ENCODE data around the gene DCTN3. TPM values are rescaled to one million over a fixed set of nuclear protein-coding genes. Genes with fewer than 3 reads are reported as not detected.

DCTN3 gene
- total and polyA plus RNA-seq, 2 experiments from 2014 or later = 12.9 to 17.9 TPM

GRCh38 chr9:34612788-34613390 is 7.4 kb downstream of the DCTN3 start:
- H3F3A ChIP-seq (replicated peaks; ENCODE audit: low read depth) = 0 out of 2 replicates have a peak, but pooled peaks cover 3% of the 10 kb centered on the region
- no peak overlapping the region for H3K27ac ChIP-seq (ENCODE audit: low read depth)
- H3K27ac Mint-ChIP-seq = no peak overlapping the region

More at GRCh38 chr9:34612788-34613390, 7.4 kb downstream of the DCTN3 start:
- peaks cover 5% of the 10 kb centered on the region for H3K27me3 ChIP-seq (ENCODE audit: insufficient read depth)
- peak overlapping the region; percentile 86 for H3K4me3 ChIP-seq
- peaks cover 19% of the 10 kb centered on the region for H3K27me3 Mint-ChIP-seq (ENCODE audit: insufficient read depth, low read depth, poor library complexity)
- peak overlapping the region; percentile 93 for H3K4me3 Mint-ChIP-seq
- H3K4me2 ChIP-seq = peak overlapping the region; percentile 94
- peaks cover 7% of the 10 kb centered on the region; the same call in 1 of the 2 replicates for H3K4me1 ChIP-seq (ENCODE audit: insufficient read depth)
- no peaks in the 10 kb centered on the region for H3K79me2 ChIP-seq (replicated peaks; ENCODE audit: insufficient read depth)
- H3K4me1 Mint-ChIP-seq = peaks cover 11% of the 10 kb centered on the region
- TF ChIP-seq NANOG (IDR thresholded peaks at IDR 0.05; ENCODE audit: borderline replicate concordance) (no peak), REST (IDR thresholded peaks at IDR 0.05; ENCODE audit: unreplicated experiment) (no peak), EZH2 (IDR thresholded peaks at IDR 0.05; ENCODE audit: low read depth, unreplicated experiment) (peak; percentile 0), CTCF (conservative IDR thresholded peaks at IDR 0.05; ENCODE audit: low read depth in 2 of 2) (peak; percentile 79 to 87)
- no peaks in the 10 kb centered on the region for H3K9me3 Mint-ChIP-seq
- no peaks in the 10 kb centered on the region for H3K9me2 ChIP-seq (ENCODE audit: insufficient read depth)
- no peaks in the 10 kb centered on the region for H4K20me1 ChIP-seq (replicated peaks; ENCODE audit: insufficient read depth)
- DNase-seq (ENCODE audit: low spot score) (peak; percentile 96), ATAC-seq (peak; percentile 81)
- no peaks in the 10 kb centered on the region for H3K36me3 Mint-ChIP-seq (ENCODE audit: low read depth)
- peak overlapping the region; percentile 97 for H2AFZ ChIP-seq
- no peaks in the 10 kb centered on the region for H3K36me3 ChIP-seq (ENCODE audit: insufficient read depth)

All from GM23338 (cell line).